HG03378 (cell line): Measurements from ENCODE around the gene TOGARAM2.

ENCODE experiments used
- ATAC-seq: cut with Tn5 transposase; IDR thresholded peaks from one replicate; pipeline ENCODE4 v1.9.1; 2021; ENCODE audit warnings: mild to moderate bottlenecking, moderate library complexity; ENCODE audit not compliant: unreplicated experiment

Gene TOGARAM2

GRCh38 chr2:28997237-28997846 lies 16.2 kb downstream of the TOGARAM2 start:
- ATAC-seq, result no peak

- ATAC-seq, result no peak
These were observed 17.0 kb downstream of the TOGARAM2 start for GRCh38 chr2:28997847-28998735.

- ATAC-seq, result peak; percentile 90
These were observed 19.4 kb downstream of the TOGARAM2 start for GRCh38 chr2:29000481-29000880.

GRCh38 chr2:29000956-29001355 lies 19.9 kb downstream of the TOGARAM2 start:
- no peak for ATAC-seq

- no peak for ATAC-seq
These were observed 20.7 kb downstream of the TOGARAM2 start for GRCh38 chr2:29001806-29002205.

GRCh38 chr2:29004755-29005154 lies 23.7 kb downstream of the TOGARAM2 start:
- ATAC-seq, result no peak

- ATAC-seq, result no peak
These were observed 24.2 kb downstream of the TOGARAM2 start for GRCh38 chr2:29005331-29005730.

GRCh38 chr2:29006092-29006979 lies 25.2 kb downstream of the TOGARAM2 start:
- ATAC-seq, result no peak

GRCh38 chr2:29006980-29007301 lies 25.8 kb downstream of the TOGARAM2 start:
- ATAC-seq, result no peak

- no peak for ATAC-seq
These were observed 28.2 kb downstream of the TOGARAM2 start for GRCh38 chr2:29009270-29009669.

- no peak for ATAC-seq
These were observed 28.9 kb downstream of the TOGARAM2 start for GRCh38 chr2:29009711-29010677.

GRCh38 chr2:29010946-29011345 lies 29.8 kb downstream of the TOGARAM2 start:
- ATAC-seq, result no peak

GRCh38 chr2:29011418-29012060 lies 30.4 kb downstream of the TOGARAM2 start:
- ATAC-seq, result no peak

GRCh38 chr2:29012211-29012681 lies 31.1 kb downstream of the TOGARAM2 start:
- no peak for ATAC-seq

GRCh38 chr2:29013057-29013780 lies 32.1 kb downstream of the TOGARAM2 start:
- no peak for ATAC-seq

- ATAC-seq, result no peak
These were observed 33.2 kb downstream of the TOGARAM2 start for GRCh38 chr2:29014331-29014730.

GRCh38 chr2:29014811-29015421 lies 33.8 kb downstream of the TOGARAM2 start:
- no peak for ATAC-seq

- ATAC-seq, result no peak
These were observed 34.8 kb downstream of the TOGARAM2 start for GRCh38 chr2:29015701-29016470.
